Ishikawa (cell line): Measurements from ENCODE around the gene NR1H2.

ENCODE experiments used
- CEBPB ChIP-seq: IDR thresholded peaks from 2 replicates; pipeline ENCODE4 v1.6.1; 2012
- CREB1 ChIP-seq: IDR thresholded peaks from 2 replicates; pipeline ENCODE4 v1.6.1; 2012; ENCODE audit warnings: low read depth
- EGR1 ChIP-seq: IDR thresholded peaks from 2 replicates; pipeline ENCODE4 v1.6.1; 2012
- EP300 ChIP-seq: IDR thresholded peaks from 2 replicates; pipeline ENCODE4 v1.6.1; 2012; ENCODE audit warnings: borderline replicate concordance
- FOXM1 ChIP-seq: IDR thresholded peaks from 2 replicates; pipeline ENCODE4 v1.6.1; 2012; ENCODE audit warnings: low read depth, borderline replicate concordance
- NFIC ChIP-seq: IDR thresholded peaks from 2 replicates; pipeline ENCODE4 v1.6.1; 2012
- RAD21 ChIP-seq: IDR thresholded peaks from 2 replicates; pipeline ENCODE4 v1.6.1; 2012; ENCODE audit warnings: low read depth
- TAF1 ChIP-seq: IDR thresholded peaks from 2 replicates; pipeline ENCODE4 v1.6.1; 2012; ENCODE audit warnings: low read depth, mild to moderate bottlenecking
- TCF12 ChIP-seq: IDR thresholded peaks from 2 replicates; pipeline ENCODE4 v1.6.1; 2012; ENCODE audit warnings: low read depth
- TEAD4 ChIP-seq: IDR thresholded peaks from 2 replicates; pipeline ENCODE4 v1.6.1; 2012
- YY1 ChIP-seq: IDR thresholded peaks from 2 replicates; pipeline ENCODE4 v1.6.1; 2012; ENCODE audit warnings: low read depth
- ZBTB7A ChIP-seq: IDR thresholded peaks from 2 replicates; pipeline ENCODE4 v1.6.1; 2012; ENCODE audit warnings: low read depth
- TF ChIP-seq, protein P1 (sequence below): IDR thresholded peaks from 2 replicates; pipeline ENCODE4 v1.6.1; 2012; ENCODE audit warnings: low read depth, mild to moderate bottlenecking
- TF ChIP-seq, protein P2 (sequence below): IDR thresholded peaks from 2 replicates; pipeline ENCODE4 v1.6.1; 2012
- TF ChIP-seq, protein P3 (sequence below): IDR thresholded peaks from 2 replicates; pipeline ENCODE4 v1.6.1; 2012

Gene NR1H2

DNA sequence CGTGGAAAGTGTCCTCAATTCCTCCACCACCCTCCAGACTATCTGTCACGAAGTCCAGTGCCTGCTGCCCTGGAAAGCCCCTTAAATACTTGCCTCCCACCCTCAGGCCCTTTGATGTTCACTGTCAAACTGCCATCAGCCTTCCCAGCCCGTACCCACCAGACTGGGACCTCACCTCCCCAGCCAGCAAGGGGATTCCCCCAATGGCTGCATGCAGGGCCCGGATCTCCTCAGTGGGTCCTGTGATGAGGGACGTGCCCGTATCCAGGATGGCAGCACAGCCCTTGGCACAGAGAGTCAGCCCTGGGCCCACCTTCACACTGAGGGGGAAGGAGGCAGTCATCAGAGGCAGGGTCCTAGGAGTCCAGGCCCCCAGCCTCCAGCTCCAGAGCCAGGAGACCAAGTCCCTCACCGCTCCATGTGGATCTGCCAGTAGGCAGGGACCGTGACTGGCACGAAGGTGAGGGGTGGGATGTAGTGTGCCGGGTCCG is 16.9 kb upstream of the NR1H2 start:
- TF ChIP-seq ZBTB7A (no peak), EP300 (no peak), TAF1 (no peak), CEBPB (no peak), CREB1 (no peak), NFIC (no peak), TCF12 (no peak), RAD21 (no peak)
- TF ChIP-seq, protein P1, sequence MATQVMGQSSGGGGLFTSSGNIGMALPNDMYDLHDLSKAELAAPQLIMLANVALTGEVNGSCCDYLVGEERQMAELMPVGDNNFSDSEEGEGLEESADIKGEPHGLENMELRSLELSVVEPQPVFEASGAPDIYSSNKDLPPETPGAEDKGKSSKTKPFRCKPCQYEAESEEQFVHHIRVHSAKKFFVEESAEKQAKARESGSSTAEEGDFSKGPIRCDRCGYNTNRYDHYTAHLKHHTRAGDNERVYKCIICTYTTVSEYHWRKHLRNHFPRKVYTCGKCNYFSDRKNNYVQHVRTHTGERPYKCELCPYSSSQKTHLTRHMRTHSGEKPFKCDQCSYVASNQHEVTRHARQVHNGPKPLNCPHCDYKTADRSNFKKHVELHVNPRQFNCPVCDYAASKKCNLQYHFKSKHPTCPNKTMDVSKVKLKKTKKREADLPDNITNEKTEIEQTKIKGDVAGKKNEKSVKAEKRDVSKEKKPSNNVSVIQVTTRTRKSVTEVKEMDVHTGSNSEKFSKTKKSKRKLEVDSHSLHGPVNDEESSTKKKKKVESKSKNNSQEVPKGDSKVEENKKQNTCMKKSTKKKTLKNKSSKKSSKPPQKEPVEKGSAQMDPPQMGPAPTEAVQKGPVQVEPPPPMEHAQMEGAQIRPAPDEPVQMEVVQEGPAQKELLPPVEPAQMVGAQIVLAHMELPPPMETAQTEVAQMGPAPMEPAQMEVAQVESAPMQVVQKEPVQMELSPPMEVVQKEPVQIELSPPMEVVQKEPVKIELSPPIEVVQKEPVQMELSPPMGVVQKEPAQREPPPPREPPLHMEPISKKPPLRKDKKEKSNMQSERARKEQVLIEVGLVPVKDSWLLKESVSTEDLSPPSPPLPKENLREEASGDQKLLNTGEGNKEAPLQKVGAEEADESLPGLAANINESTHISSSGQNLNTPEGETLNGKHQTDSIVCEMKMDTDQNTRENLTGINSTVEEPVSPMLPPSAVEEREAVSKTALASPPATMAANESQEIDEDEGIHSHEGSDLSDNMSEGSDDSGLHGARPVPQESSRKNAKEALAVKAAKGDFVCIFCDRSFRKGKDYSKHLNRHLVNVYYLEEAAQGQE = no peak
- TF ChIP-seq, protein P2, sequence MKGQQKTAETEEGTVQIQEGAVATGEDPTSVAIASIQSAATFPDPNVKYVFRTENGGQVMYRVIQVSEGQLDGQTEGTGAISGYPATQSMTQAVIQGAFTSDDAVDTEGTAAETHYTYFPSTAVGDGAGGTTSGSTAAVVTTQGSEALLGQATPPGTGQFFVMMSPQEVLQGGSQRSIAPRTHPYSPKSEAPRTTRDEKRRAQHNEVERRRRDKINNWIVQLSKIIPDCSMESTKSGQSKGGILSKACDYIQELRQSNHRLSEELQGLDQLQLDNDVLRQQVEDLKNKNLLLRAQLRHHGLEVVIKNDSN = no peak

DNA sequence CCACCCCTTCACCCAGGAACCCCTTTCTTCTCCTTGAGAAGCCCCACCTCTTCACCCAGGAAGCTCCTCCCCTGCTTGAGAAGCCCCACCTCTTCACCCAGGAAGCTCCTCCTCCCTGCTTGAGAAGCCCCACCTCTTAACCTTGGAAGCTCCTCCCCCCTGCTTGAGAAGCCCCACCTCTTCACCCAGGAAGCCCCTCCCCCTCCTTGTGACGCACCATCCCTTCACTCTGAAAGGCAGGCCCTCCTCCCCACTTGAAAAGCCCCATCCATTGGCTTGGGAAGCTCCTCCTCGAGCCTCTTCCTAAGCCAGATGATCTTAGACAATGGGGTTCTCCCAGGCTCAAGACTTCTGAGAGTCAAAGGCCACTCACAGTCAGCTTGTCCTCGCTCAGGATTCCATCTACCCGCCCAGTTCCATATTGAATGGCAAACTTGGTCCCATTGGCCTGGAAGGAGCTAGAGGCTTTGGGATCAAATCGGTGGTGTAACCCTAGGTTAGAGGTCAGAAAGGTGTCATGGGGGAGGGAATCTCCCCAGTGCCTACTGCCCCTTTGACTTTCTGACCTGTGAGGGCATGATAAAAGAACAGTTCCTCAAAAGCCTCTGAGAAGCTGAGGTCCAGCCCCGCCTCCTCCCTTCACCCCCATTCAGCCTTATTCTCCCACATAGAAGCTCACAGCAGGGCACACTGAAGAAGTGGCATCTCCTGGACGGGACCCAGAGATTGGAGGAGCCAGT is 14.8 kb upstream of the NR1H2 start:
- TF ChIP-seq, protein P1 = no peak
- TF ChIP-seq ZBTB7A = no peak
- TF ChIP-seq, protein P3, sequence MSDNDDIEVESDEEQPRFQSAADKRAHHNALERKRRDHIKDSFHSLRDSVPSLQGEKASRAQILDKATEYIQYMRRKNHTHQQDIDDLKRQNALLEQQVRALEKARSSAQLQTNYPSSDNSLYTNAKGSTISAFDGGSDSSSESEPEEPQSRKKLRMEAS = no peak

DNA sequence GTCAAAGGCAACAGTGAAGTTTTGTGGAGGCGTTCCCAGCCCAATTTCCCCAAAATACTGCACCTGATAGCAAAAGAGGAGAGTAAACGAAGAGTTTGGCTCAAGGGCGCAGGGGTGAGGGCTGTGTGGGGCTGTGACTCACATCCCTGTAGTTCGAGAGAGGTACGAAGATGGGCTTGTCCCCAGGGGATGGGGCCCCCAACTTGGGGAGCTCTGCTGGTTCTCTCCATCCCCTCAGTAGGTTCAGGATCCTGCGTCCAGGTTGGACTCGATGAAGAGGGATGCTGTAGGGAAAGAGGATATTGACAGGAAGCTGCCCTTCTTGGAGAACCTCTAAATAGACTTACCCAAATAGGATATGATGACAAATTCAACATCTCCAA is 14.2 kb upstream of the NR1H2 start:
- TF ChIP-seq, protein P2 = no peak
- TF ChIP-seq TAF1 (no peak), CREB1 (no peak), TEAD4 (no peak), FOXM1 (no peak), NFIC (no peak), EP300 (no peak), EGR1 (no peak), YY1 (no peak), ZBTB7A (no peak)
- TF ChIP-seq, protein P1 = no peak
- TF ChIP-seq, protein P3 = no peak

DNA sequence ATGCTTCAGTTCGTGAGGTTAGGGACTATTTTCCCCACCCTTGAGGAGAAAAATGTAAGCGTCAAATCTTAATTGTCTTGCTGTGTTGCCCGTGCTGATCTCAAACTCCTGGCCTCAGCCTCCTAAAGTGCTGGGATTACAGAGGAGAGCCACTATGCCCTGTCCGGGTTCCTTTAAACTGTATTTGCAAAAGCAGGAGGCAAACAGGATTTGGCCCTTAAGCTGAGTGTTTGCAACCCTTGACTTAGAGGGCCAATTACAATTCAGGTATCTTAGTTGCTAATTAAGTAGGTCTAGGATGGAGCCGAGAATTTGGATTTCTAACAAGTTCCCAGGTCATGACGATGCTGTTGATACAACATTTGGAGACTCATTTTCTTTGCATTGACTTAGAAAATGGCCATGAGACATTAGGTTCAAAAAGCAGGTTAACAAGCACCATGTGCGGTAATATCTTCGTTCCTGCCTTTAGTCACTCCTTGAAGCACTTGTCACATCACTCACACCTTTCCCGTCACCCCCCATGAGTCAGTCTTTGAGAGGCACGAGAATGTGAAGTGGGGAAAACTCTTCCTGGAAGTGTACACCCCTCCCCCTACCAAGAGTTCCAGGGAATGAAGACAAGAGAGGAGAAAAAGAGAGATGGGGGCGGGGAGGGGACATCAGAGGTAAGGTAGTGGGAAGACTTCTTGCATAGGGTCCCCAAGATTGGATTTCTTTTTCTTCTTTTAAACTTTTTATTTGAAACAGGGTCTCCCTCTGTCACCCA is 13.4 kb upstream of the NR1H2 start:
- TF ChIP-seq, protein P2 = no peak
- TF ChIP-seq EP300 (no peak), YY1 (no peak), ZBTB7A (no peak), TCF12 (no peak), EGR1 (no peak), TAF1 (no peak), RAD21 (no peak), CREB1 (no peak), TEAD4 (no peak), FOXM1 (no peak), CEBPB (no peak), NFIC (no peak)
- TF ChIP-seq, protein P1 = no peak
- TF ChIP-seq, protein P3 = no peak
